ENCODE measurements around the gene COG1.

Gene COG1

DNA sequence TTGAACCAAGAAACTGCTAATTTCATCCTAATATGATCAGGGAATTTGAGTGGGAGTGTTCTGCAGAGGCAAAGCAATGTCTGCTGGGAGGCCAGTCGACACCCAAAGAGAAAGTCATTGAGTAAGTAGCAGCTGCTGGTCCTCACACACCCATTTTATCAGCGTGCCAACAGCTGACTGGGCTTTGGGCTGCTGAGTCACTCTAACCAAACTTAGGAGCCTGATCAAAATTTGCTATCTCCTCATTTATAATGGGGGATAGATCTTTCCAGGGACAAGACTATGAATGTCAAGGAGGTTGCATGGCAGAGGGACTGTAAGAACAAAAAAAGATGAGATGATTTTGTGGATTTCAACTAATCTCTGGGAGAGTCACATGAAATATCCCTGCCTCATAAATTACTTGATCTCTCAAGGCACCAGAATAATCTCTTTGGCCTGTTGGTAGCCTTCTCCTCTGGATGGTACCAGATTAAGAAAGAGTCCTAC, 35.9 kb downstream of the COG1 start:
- DNase-seq (ENCODE audit: low read depth in 2 of 2), result no peak

DNA sequence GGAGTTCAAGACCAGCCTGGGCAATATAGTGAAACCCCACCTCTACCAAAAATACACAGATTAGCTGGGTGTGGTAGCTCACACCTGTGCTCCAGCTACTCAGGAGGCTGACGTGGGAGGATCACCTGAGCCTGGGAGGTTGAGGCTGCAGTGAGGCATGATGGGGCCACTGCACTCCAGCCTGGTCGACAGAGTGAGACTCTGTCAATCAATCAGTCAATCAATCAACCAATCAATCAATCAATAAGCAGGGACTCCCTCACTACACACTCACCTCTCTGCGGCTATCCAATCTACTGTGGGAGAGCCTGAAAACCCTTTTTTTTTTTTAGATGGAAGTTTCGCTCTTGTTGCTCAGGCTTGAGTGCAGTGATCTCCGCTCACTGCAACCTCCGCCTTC, 37.2 kb downstream of the COG1 start:
- DNase-seq (ENCODE audit: low read depth in 2 of 2), result no peak

DNA sequence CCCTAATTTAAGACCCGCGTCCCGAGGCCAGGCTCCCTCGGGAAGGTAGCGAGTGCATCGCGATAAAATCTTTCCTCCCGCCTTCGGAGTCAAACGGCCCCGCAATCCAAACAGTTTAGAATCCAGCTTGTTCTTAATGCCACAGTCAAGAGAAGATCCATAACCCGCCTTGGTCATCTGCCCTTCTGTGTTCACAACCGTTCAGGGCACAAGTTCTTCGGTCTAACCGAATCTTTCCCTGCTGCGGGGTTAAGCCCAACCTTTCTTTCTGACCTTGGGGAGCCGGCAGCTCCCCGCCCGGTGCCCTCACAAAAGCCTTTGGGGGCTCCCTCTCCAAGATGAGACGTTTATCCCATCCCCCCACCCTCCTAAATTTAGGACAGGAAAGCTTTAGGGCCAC, 38.5 kb downstream of the COG1 start:
- no peak for DNase-seq (ENCODE audit: low read depth in 2 of 2)

DNA sequence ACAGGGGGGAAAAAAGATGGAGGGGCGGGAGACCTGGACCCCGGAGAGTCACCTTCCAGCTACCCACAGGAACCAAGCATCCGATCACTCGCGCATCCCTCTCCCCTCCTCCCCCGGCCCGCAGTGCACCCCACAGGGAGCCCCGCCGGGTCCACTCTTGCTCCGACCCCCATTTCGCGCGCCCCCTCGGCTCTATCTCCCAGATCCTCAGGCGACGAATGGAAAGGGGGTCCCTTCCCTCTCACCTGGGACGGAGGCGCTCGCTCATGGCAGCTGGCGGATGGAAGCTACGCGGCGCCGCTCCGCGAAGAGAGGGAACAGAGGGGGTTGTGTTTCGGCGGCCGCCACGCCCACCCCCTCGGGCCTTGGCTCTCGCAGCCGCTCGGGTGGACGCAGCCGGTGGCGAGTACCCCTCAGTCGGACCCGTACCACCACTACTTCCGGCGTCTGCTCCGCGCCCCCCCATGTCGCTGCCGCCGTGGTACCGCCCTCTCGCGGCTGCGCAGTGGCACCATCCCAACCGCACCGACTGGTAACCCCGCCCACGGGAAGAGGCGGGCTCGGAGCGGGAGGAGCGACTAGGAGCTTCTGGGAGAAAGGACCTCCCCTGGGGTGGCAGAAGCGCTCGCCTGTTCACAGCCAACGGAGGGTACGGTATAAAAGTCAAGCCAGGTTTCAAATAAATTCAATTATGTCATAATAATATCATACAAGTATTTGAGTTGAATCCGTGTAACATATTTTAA, 39.2 kb downstream of the COG1 start:
- DNase-seq (ENCODE audit: low read depth in 2 of 2), result peak; percentile 93

DNA sequence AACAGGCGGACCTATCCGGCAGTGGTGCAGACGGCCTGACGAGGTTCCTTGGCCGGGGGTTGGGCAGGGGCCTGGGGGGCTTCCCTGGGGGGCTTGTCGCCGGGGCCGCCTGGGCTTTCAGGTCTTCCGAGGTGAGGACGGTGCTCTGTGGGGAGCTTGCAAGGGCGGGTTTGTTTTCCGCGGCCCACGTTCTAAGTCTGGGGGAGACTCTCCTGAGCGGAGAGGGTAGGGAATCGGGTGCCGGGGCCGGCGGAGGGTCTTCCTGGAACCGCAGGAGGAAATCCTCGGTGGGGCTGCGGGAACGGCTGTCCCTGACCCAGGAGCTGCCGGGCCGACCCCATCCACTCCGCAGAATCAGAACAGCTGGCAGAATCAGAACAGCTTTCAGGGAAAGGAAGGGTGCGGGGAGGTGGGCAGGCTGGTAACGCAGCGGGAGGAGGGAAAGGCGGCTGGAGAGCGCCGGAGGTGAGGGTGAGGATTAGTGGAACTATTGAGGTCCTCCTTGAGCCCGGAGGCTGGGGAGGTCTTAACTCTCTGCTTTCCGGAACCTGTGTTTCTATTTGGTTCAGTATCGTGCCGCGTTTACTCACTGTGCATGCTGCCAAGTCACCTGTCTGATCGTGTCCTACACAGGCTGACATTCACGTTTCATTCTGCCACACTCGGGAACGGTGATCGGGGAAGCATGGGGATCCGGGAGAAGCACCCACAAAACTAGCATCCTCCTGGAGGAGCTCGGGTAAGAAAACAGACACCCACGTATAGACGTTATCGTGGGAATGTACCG, 39.9 kb downstream of the COG1 start:
- DNase-seq (ENCODE audit: low read depth in 2 of 2), result no peak

DNA sequence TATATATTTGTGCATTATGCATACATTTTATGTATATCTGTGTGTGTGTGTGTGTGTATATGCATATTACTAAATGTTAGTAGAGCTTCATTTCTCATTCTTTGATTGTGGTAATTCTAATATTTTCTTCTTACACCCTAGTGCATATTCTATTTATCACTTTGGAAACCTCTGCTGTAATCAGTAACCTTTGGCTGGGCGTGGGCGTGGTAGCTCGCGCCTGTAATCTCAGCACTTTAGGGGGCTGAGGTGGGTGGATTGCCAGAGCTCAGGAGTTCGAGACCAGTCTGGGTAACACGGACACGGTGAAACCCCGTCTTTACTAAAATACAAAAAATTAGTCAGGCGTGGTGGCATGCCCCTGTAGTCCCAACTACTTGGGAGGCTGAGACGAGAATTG, 41.9 kb downstream of the COG1 start:
- no peak for DNase-seq (ENCODE audit: low read depth in 2 of 2)

DNA sequence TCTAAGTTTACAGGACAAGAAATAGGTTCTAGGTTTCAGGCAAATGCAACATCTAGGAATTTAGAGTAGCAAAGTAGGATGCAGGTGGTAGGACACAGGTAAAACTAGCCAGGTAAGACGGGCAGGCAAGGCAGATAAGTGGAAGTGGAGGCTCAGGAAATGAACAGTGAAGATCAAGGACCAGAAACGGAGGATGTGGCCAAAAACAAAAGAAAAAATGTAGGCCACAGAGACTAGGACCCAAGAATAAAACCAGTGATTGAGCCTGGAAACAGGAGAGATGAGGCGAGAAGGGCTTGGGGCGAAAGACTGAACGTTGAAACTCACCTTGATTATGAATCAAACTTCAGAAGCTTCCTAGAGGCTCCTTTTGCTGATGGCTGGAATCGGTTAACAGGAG, 44.9 kb downstream of the COG1 start:
- no peak for DNase-seq (ENCODE audit: low read depth in 2 of 2)

DNA sequence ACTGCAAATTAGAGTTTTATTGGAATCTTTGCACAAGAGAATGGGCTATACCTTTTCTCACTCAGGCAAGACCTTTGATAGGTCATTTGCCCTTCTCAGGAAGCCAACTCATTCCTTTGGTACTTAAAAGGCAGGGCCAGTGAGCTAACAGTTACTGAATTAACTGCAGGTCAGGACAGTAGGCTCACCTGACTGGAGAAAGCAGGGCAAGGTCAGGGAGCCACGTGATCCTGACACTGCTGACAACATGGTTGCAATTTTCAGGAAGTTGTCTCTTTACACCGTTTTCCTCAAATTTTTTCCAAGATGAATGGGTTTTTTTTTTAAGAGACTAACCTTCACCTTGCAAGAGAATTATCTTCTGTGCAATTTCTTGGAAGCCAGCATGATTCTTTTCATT, 47.7 kb downstream of the COG1 start:
- no peak for DNase-seq (ENCODE audit: low read depth in 2 of 2)

DNA sequence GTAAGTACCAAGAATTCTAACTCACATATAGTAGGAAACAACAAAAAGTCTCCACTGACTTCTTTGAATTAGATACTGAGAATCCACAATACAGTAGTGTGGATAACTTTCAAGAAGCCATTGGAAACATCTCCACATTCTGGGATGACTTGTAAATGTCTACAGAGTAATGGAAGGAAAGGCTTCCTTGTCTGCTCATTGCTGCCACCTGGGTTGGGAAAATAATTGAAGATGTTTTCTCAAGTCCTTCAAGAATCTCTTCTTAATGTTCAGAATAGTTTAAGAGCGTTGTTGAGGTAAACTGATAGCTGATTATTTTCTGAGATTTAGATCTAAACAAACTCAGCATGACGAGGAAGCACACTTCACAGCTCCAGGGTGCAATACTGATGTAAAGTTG, 54.9 kb downstream of the COG1 start:
- no peak for DNase-seq (ENCODE audit: low read depth in 2 of 2)

DNA sequence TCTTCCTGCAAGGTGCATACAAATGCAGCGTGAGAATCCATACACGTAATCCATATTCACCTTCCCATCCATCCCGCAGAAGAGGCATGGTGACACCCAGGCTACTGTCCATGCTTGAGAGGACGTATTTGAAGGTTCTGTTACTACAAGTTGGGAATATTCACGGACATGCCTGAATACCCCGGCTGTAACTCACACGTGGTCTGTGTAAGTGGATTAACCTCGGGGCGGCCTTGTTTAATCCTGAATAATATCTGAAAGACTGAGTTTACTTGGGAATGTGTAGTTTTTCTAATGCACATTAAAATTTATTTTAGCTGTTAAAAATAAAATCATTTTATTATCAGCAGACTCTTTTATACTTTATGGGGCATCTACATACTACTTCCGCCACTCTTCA, 55.7 kb downstream of the COG1 start:
- DNase-seq (ENCODE audit: low read depth in 2 of 2), result no peak

DNA sequence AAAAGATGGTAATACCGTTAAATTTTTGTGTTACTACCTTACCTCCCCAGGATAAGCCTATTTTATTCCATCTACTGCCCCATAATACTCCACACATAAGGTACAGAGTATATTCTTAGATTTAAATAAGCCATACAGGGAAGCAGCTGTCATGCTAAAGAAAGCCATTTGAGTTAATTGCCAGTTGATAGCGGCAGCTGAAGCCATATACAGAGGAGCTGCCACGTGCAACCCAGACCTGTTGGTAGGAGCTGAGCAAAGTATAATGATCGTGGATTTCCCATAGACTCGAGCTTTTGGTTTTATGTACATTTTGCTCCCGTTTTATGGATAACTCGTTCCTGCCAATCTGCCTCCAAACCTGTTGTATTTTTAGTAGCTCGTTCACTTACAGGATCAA, 56.8 kb downstream of the COG1 start:
- no peak for DNase-seq (ENCODE audit: low read depth in 2 of 2)

DNA sequence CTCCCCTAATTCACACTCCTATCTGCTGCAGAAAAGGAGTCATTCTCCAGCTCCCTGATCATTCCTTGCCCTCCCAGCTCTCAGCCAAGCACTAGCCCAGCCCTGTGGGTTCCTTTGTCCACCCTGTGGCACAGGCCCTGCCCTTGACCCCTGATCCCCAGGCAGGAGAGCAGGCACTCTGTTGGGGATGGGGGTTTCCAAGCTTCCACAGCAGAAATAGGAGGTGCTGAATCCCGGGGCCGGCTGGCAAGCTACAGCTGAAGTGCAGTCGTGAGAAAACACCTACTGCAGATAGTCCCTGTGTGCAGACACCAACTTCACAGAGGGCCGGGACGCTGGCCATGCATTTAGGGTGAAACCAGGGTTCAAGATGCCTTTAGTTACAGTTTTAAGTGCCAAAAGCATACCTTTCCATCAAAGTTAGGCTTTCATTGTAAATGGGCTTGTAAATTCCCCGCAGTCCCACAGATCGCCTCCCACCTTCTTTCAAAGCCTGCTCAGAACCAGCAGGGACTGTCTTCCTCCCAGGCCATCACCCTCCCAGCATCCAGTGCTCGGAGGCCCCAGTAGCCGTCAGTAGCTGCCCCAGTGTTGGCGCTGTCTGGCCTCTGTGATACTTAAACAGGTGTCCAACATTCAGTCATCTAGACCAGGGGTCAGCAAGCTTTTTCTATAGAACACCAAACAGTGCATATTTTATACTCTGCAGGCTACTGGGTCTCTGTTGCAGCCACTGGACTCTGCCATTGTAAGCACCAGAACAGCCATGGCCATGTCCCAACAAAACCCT, 58.2 kb downstream of the COG1 start:
- DNase-seq (ENCODE audit: low read depth in 2 of 2), result no peak

DNA sequence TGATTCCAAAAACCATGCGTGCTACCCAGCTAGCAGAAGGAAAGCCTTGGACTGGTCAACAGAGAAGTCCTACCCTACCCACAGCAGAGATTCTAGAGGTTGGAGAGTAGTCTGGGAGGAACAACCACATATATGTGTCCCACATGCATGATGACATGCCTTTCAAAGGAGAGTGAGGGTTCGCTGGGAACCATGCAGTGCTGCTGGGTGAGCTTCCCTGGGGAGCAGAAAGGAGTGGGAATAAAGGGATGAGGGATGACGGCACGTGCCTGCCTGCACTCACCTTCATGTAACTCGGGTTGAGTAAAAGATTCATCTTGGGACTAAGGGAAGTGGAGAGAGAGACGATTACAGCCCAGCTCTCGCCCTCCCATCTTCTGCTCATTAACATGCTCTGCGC, 59.0 kb downstream of the COG1 start:
- DNase-seq (ENCODE audit: low read depth in 2 of 2), result no peak

DNA sequence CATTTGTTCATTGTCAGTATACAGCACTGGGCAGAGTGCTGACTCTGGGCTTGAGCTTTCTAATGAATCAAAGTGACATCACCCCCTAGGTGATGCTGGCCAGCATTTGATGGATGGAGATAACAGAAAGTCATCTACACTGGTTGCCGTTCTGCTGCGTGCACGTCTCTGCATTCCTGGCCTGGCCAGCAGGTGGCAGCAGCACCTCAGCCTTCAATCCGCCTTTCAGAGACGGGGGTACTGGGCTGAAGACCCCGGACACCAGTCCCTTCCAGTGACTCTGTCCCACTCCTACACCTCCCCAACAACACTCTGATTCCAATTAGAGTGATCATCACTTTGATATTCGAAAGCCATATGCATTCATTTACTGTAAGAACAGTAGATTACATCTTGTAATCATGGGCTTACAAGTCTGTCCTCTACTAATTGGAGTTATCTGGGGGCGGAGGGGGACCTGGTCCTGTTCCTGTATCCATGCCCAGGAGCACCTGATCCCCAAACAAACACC, 62.9 kb downstream of the COG1 start:
- DNase-seq (ENCODE audit: low read depth in 2 of 2), result peak in 1 of 2 donors; percentile 24

DNA sequence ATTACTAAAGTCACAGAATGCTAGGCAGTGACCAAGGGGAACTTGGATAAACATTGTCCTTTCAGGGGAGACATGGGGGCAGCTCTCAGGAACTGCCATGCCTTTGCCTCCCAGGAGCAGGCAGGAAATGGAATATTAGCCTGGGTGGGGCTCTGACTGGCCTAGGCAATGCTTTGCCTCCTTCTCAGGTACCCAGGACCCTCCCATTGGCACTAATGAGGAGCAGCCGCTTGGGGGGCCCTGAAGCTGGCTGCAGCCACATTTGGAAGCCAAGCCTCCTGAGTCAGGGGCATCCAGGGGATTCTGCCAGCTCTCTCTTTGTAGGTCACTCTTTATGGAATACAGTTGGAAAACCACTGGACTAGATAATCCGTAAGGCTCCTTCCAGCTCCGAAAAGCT, 63.4 kb downstream of the COG1 start:
- no peak for DNase-seq (ENCODE audit: low read depth in 2 of 2)

DNA sequence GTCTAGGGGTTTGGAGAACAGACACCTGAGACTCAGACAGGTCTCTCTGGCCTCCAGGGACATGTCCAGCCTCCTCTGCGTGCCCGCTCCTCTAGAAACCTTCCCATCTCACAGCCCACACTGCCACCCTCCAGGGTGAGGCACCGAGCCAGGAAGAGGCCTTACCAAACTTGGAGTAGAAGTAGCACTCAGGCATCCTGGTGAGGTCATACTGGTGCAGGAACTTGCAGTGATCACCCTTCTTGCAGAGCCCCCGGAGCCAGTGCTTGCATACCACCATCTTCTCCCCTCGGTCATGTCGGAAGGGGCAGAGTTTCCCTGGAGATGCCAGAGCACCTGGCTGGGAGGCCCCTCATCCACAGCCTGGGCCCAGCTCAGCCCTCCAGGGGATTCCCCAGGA, 64.7 kb downstream of the COG1 start:
- DNase-seq (ENCODE audit: low read depth in 2 of 2), result no peak
